Ovary (tissue), 9 donors: ENCODE results near the gene PHACTR3. TPM values are rescaled to one million over a fixed set of nuclear protein-coding genes. Genes with fewer than 3 reads are reported as not detected.

Experiments
- DNase-seq, 5 donors: peaks; one replicate each; pipeline ENCODE4 v3.0.0-alpha.2; 2019 to 2020
- H3K27ac ChIP-seq, 2 donors: fragments of 200-600 bp; one replicate each; pipeline versions ENCODE4 v1.5.1 to v1.8.0; 2019 to 2022
- H3K27me3 ChIP-seq: fragments of 200-600 bp; one replicate; pipeline ENCODE4 v1.8.0; 2022
- H3K36me3 ChIP-seq: fragments of 200-600 bp; sonication (generic); one replicate; pipeline ENCODE4 v1.5.1; 2019
- H3K4me1 ChIP-seq: one replicate; pipeline ENCODE4 v1.8.1; 2013; ENCODE audit warnings: mild to moderate bottlenecking, moderate library complexity; ENCODE audit not compliant: insufficient read depth
- H3K4me3 ChIP-seq: fragments of 200-600 bp; sonication (generic); one replicate; pipeline ENCODE4 v1.5.1; 2017
- H3K9me3 ChIP-seq, 2 donors: fragments of 200-600 bp in 1 of 2; sonication (generic) in 1 of 2; one replicate each; pipeline versions ENCODE4 v1.5.1 to v1.8.1; 2013 to 2019; ENCODE audit warnings: mild to moderate bottlenecking in 1 of 2, moderate library complexity in 1 of 2
- EP300 ChIP-seq: sonication (generic); formaldehyde crosslinking; IDR thresholded peaks from one replicate; pipeline ENCODE4 v1.6.1; 2017; ENCODE audit warnings: antibody characterized with exemption
- POLR2A ChIP-seq: fragments of 450-650 bp; IDR thresholded peaks from one replicate; pipeline ENCODE4 v1.6.1; 2017; ENCODE audit warnings: antibody characterized with exemption, mild to moderate bottlenecking, moderate library complexity
- WGBS, 3 donors: extraction: QIAGEN DNeasy Blood & Tissue Kit in 1 of 3; methylation state at CpG; one replicate each; pipeline versions ENCODE4 v1.1.5 to v1.1.7; 2013 to 2017; 5-methylcytosine and 5-hydroxymethylcytosine counted together
- intact Hi-C, 4 donors: fragments of 100-400 bp; cut with DNase I; formaldehyde crosslinking; loops; one replicate each; pipeline versions ENCODE4 v1.11.0 to v1.15.1; 2022 to 2023
- polyA plus RNA-seq, 2 donors: library from polyadenylated mRNA; stranded (reverse); fragments of 200-250 nt in 1 of 2; fragments of 350-450 nt in 1 of 2; fragmentation: Illumina TruSeq in 1 of 2; extraction: RNeasy Lipid Tissue Mini Kit (QIAGEN cat#74804) in 1 of 2; gene quantifications; one replicate each; pipeline ENCODE4 v1.2.3, GENCODE V29; 2013 to 2014
- total RNA-seq, 7 donors: library from RNA; depleted of rRNA in 2 of 7; stranded (reverse); fragments of >200 nt in 2 of 7; fragmentation: NEBNext Ultra II Directional in 3 of 7; extraction: Animal tissue kit (Norgen Biotek cat#: 25700) in 3 of 7; gene quantifications; one replicate each; pipeline versions ENCODE4 v1.1.0 to v1.2.4, GENCODE V29; 2016 to 2023
- TF ChIP-seq, protein P1 (sequence below), 3 donors: fragments of 450-650 bp in 2 of 3; fragments of 200-600 bp in 1 of 3; IDR thresholded peaks; one replicate each; pipeline versions ENCODE4 v1.5.1 to v1.8.0; 2016 to 2022; ENCODE audit warnings: antibody characterized with exemption in 3 of 3, mild to moderate bottlenecking in 1 of 3
- donor health status: DM: no; HTN: no; CAD: no; lungs with moderate emphysema.
- donor health status: DM: no; HTN: no; CAD: no.
- donor health status: Bipolar disorder and iron deficiency.
- donor health status: DM: yes; HTN: yes; CAD: no.
- donor health status: DM: no; HTN: no; CAD: no.
- donor health status: DM: yes; HTN: yes; CAD: no.

Gene PHACTR3
- total and polyA plus RNA-seq, 9 donors, result 5.7 to 19.0 (median 9.1) TPM

- WGBS, 3 donors, result 79 to 85% (median 83%) methylated on average over 16 of the region's 16 CpGs
- TF ChIP-seq, protein P1, sequence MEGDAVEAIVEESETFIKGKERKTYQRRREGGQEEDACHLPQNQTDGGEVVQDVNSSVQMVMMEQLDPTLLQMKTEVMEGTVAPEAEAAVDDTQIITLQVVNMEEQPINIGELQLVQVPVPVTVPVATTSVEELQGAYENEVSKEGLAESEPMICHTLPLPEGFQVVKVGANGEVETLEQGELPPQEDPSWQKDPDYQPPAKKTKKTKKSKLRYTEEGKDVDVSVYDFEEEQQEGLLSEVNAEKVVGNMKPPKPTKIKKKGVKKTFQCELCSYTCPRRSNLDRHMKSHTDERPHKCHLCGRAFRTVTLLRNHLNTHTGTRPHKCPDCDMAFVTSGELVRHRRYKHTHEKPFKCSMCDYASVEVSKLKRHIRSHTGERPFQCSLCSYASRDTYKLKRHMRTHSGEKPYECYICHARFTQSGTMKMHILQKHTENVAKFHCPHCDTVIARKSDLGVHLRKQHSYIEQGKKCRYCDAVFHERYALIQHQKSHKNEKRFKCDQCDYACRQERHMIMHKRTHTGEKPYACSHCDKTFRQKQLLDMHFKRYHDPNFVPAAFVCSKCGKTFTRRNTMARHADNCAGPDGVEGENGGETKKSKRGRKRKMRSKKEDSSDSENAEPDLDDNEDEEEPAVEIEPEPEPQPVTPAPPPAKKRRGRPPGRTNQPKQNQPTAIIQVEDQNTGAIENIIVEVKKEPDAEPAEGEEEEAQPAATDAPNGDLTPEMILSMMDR (IDR thresholded peaks at IDR 0.05), result no peak
- TF ChIP-seq POLR2A, result no peak
- TF ChIP-seq EP300, result no peak
- Histone ChIP-seq H3K4me3 (no peak overlapping the region), H3K4me1 (no peaks in the 10 kb centered on the region), H3K27ac (no peak overlapping the region), H3K9me3 (no peaks in the 10 kb centered on the region), H3K36me3 (no peaks in the 10 kb centered on the region), H3K27me3 (no peaks in the 10 kb centered on the region)
- DNase-seq, result no peak
- intact Hi-C loops, result no loop called here
These were observed 180.7 kb downstream of the PHACTR3 start for GRCh38 chr20:59784791-59785668.

DNA sequence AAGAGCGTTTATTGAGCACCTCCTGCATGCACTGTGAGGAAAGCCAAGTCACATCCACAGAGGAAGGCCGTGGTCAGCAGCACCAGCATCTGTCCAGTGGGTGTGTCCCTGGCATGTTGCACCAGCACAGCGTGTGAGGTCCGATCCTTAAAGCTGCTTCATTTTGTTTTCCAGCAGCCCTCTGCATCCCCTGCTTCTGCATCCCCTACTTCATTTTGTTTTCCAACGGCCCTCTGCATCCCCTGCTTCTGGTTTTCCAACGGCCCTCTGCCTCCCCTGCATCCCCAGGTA lies 181.3 kb downstream of the PHACTR3 start:
- DNase-seq, result no peak
- no peak overlapping the region for H3K4me3 ChIP-seq
- intact Hi-C loops, result no loop called here

GRCh38 chr20:59785986-59786795 lies 181.9 kb downstream of the PHACTR3 start:
- no peak overlapping the region for H3K4me3 ChIP-seq
- intact Hi-C loops, result no loop called here
- TF ChIP-seq, protein P1 (IDR thresholded peaks at IDR 0.05), result no peak
- TF ChIP-seq EP300 (no peak), POLR2A (no peak)
- no peaks in the 10 kb centered on the region for H3K9me3 ChIP-seq
- DNase-seq, result peak in 1 of 5 donors; percentile 2
- H3K36me3 ChIP-seq, result no peaks in the 10 kb centered on the region
- H3K27ac ChIP-seq, result no peak overlapping the region
- H3K27me3 ChIP-seq, result no peaks in the 10 kb centered on the region
- H3K4me1 ChIP-seq, result no peaks in the 10 kb centered on the region
- WGBS, 3 donors, result 85 to 89% (median 86%) methylated on average over 10 of the region's 10 CpGs

More for the DNA sequence above, 181.3 kb downstream of the PHACTR3 start:
- Histone ChIP-seq H3K9me3 (no peaks in the 10 kb centered on the region), H3K27ac (no peak overlapping the region), H3K4me1 (no peaks in the 10 kb centered on the region), H3K36me3 (no peaks in the 10 kb centered on the region), H3K27me3 (no peaks in the 10 kb centered on the region)
- 38 to 54% (median 44%) methylated on average over 5 to 6 of the region's 6 CpGs for WGBS, 3 donors
- TF ChIP-seq, protein P1 (IDR thresholded peaks at IDR 0.05), result no peak
- TF ChIP-seq EP300 (no peak), POLR2A (no peak)

- intact Hi-C loops, result no loop called here
- H3K27ac ChIP-seq, result no peak overlapping the region
- TF ChIP-seq, protein P1 (IDR thresholded peaks at IDR 0.05), result no peak
- TF ChIP-seq POLR2A (no peak), EP300 (no peak)
- 77 to 79% (median 78%) methylated on average over 10 of the region's 10 CpGs for WGBS, 3 donors
- H3K4me1 ChIP-seq, result no peaks in the 10 kb centered on the region
- no peaks in the 10 kb centered on the region for H3K27me3 ChIP-seq
- no peak for DNase-seq
- H3K4me3 ChIP-seq, result no peak overlapping the region
- no peaks in the 10 kb centered on the region for H3K9me3 ChIP-seq
- H3K36me3 ChIP-seq, result no peaks in the 10 kb centered on the region
These were observed 182.6 kb downstream of the PHACTR3 start for GRCh38 chr20:59786801-59787537.
